Hepatic stellate cell (primary cell): Measurements from ENCODE around the gene KIAA1217.
A peak's percentile ranks its signal among the peaks of the same experiment; 100 is the strongest.

Experiments used
- DNase-seq: peaks from one replicate; pipeline ENCODE4 v3.0.0; 2011; ENCODE audit warnings: low spot score

KIAA1217 gene

DNA sequence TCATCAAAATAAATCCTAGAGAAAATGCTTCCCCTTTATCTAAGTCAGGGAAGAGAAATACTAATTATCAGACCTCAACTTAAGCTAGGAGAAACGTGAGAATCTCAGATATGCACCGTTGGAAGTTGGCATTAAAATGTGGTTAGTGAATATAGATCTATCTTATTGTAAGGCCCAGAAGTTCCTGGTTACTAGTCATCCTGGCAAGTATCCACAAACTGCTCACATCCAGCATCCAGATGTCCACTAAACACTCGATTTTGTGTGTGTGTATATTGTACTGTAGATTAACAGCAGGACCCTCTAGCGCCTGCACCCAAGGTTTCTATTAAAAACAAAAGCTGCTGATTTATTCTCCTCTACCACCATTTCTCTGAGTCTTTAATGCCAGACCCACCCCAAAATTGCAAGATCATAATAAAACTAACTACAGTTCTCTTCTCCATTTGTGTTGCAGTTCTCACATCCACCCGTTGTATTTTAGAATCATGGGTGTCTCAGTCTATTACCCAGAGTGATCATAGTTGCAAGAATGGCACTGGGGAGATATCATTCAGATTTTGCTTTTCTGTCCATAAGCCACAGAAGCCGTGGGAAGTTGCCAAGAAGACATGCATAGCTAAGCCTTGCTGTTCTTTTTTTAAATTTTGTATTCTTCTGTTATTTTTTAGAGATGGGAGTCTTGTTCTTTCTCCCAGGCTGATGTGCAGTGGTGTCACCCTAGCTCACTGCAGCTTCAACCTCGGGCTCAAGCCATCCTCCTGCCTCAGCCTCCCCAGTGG, 165.4 kb downstream of the KIAA1217 start:
- DNase-seq = no peak

DNA sequence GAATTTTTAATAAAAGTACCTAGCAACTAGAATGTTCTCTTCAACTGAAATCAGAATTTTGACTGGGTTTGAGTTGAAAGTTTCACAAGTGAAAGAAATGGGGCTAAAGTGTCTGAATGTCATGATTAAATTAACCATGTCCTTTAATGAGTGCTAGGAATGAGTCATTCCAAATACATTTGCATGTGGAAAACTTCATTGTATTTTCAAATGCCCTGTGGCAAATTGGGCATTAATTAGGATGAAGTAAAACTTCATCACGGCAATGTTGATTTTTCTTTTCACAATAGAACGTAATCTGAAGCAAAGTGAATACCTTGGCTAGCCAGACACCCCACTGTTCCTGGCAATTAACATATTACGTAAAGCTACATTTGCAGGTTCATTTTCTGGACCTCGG, 166.6 kb downstream of the KIAA1217 start:
- no peak for DNase-seq

DNA sequence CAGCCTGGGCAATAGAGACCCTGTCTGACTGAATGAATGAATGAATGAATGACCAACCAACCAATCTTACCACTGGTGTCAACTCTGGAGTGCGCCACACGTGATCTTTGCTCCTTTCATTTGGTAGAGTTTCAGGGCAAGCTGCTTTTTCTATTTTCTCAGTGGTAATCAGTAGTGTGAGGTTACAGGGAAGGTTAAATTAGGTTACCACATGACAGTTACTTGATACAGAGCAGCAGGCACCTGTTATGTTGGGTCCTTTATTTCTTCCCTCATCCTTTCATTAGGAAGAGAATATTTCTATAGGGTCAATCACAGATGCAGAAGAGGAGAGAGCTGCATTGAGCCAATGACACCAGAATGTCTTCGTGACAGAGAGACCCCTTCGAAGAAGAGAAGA, 167.8 kb downstream of the KIAA1217 start:
- DNase-seq = no peak

DNA sequence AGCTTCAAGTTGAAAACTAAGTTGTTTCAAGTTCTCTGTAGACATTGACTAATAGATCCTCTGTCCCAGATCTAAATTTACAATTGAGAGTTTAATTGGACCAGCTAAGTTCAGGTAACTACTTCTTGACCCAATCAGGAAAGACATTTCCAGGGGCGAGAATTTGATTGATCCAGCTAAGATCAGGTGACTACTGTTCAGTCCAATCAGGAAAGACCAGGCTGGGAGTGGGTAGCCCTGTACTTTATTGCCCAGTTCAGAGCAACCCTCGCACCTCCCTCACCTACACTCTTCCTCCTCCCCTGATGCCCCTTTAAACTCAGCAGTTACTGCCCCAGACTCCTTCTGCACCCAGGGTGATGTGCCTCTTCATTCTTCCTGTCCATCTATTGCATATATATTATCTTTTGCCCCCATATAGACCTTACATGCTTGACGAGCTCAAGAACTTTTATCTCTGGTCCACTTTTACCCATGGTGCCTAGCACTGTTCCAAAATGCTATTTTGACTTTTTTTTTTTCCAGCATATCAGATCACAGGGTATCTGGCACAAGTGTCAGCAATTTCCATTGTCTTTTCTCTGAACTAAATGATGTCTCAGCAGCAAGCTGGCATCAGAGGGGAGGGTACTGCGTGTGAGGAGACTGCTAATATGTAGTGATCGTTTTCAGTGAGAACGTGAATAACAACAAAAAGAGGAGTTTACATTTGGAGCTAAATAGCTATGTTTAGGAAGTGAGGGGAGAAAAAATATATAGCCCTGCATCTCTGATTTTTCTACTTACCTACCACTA, 169.4 kb downstream of the KIAA1217 start:
- DNase-seq = no peak

DNA sequence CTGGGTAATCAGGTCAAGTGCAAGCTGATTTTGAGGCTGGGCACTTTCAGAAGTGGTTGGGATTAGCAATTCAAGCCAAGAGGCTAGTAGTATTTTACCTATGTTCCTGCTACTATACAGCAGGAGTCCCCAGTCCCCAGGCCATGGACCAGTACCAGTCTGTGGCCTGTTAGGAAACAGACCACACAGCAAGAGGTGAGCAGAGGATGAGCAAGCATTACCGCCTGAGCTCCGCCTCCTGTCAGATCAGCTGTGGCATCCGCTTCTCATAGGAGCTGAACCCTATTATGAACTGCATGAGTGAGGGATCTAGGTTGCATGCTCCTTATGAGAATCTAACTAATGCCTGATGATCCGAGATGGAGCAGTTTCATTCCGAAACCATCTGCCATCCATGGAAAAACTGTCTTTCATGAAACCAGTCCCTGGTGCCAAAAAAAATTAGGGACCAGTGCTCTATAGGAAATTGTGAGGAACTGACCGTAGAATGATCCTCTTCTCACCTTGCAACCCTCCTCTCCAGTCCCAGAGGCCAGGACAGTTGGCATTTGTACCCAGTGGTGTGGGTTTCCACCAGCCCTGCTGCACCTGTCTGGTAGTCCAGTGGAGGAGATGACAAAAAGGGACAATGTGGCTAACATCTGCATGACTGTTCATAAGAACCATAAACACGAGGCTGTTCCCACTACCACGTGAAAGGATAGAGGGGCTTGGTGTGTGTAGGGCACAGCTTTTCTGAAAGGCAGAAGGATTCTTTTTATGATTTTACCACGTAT, 172.5 kb downstream of the KIAA1217 start:
- no peak for DNase-seq

DNA sequence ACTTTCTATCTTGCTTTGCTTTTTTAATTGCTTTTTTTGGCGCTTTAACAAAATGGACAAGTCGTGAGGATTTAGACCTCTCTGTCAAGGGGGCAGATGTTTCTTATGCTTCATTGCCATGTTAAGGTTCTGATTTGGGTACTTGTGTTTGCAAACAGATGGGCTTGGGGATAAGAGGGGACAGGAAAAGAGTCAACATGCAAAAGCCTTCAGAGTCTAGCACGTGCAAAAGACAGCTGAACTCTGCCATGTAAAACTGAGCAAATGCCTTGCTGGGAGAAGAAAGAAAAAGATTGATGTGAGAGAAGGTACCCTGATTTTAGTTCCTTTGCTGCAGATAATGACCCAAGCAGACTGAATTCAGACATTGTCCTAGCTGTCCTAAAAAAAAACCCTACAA, 173.1 kb downstream of the KIAA1217 start:
- no peak for DNase-seq

DNA sequence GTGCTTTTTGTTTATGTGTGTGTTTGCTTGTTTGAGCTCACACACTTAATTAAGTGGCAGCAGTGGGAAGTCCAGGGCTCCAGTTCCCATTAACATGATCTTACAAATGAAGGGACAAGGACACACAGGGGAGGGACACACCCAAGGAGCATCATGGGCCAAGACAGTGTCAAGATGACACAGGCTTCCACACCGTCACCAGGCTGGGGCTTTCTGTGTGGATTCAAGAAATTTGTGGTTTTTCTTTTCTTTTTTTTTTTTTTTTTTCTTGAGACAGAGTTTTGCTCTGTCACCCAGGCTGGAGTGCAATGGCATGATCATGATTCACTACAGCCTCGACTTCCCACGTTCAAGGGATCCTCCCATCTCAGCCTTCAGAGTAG, 173.6 kb downstream of the KIAA1217 start:
- no peak for DNase-seq

DNA sequence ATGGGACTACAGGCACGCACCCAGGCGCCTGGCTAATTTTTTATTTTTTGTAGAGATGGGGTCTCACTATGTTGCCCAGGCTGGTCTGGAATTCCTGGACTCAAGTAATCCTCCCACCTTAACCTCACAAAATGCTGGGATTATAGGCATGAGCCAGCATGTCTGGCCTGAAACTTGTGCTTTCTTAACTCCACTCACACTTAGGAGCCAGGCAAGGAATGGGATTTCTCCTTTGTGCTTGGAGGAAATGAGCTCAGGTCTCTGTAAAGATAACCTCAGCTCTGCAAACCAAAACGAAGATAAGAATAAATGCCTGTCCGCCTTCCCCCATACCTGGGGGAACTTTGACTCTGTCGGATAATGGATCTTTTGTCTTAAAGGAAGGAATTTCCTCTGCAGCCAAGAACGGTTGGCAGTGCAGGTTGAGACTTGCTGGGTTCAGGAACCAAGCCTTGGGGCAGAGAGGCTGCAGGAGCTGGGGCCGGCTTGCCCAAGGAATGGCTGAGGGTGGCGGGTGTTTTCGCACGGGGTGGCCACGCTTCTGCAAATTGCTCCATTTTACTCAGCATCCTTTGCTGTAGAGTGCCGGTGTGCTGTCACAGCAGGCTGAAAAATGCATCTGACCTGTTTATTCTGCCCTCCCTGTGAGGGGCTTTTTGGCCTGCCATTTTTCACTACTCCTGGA, 174.2 kb downstream of the KIAA1217 start:
- DNase-seq = no peak

DNA sequence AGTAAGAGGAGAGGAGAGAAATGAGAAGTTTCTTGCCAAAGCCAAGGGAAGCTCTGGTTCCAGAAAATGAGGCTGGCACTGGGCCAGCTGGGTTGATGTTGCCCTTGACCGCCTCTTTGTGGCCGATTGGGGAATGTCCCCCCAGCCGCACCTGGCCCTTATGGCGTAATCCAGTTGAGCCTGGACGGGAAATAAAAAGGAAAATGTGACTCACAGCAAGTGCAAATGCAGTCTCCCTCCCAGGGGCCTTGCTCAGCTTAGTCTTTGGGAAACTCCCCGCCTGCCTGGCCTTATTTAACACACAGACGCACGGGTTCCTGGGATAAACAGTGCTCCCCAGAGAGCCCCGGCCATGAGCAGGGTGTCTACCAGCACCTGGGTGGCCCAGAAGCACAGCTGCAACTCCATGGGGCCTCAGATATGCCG, 174.8 kb downstream of the KIAA1217 start:
- peak; percentile 73 for DNase-seq

DNA sequence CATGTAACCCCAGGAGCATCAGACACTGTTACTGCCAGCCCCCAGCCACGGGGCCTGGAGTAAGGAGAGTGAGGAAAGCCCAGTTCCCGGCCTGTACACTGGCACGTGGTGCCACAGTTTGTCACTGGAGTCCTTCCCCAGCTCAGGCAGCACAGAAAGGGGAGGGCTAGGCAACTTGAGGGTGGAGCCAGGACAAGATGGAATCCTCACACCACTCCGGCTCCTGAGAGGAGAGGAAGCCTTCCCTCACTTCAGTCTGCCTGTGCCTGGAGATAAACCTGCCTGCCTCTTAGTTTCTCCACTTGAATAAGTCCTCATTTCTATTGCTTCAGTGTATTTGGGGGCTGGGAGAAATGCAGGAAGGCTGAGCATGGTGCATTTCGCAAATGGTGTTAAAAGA, 176.0 kb downstream of the KIAA1217 start:
- no peak for DNase-seq

DNA sequence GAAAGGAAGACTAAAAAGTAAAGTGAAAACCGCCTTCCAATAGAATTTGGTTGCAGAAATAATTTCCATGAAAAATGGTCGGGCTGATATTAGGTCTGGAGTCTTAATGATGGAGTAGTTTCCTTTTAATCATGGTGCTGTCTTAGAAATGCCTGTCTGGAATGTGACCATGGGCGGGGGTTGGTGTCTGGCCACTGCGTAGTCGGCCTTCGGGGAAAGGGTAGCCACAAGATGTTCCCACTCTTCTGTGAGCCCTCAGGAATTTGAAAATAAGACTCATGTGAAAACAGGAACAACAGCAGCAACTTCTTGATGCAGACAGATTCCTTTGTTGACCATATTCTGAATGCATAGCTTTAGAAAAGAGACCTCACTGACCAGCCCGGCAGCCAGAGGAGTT, 176.8 kb downstream of the KIAA1217 start:
- DNase-seq = no peak

DNA sequence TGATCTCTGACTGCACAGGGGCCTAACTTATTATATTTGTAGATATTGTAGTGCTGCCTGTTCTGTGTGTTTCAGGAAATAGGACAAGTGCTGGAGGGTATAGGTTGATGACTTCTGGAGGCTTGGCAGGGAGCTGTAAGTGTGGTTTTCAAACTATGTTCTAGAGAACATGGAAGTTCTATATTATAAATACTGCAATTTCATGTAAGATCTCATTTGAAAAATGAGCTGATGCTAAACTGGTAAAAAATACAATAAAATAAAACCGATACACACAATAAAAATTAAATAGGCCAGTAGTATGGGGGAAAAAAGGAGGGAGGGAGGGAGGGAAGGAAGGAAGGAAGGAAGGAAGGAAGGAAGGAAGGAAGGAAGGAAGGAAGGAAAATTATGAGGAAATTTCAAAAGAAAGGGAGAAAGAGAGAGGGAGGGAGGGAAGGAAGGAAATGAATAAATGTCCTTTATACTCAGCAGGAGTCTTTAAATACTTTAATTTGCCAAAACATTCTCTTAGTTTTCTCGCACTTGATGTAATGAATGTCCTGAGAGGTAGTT, 181.3 kb downstream of the KIAA1217 start:
- DNase-seq = no peak

DNA sequence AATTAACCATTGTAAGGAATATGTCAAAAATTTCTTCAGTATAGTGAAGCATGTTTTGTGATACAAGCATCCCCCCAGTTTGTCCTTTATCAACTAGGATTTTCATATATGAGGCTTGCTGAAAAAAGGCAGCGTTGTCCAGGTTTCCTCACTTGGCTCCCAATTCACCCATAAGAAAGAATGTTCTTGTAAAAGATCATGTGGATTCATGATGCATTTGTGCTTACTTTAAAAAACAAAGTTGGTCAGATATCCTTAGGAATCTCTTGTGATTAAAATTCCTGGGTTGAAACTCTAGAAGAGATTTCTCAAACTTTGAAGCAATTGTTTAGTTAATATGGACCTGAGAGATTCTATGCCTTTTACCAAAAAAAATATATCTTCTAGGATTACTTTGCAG, 181.8 kb downstream of the KIAA1217 start:
- DNase-seq = no peak

DNA sequence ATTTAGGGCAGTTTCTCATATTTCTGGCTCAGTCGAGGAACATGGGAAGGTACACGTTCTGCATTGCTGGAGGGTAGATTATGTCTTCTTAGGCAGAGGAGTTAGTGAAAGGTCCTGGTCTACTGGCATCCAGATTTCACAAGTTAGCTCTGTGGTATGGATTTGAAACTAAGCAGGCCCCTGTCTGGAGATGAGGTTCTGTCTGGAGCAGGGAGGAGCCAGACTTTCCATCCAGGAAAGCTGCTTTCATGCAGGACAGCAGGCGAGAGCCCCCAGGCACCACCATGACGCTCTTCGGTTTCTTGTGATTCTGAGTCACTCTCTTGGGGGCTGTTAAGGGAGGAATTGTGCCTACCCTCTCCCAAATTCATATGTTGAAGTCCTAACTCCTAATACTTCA, 184.3 kb downstream of the KIAA1217 start:
- no peak for DNase-seq

DNA sequence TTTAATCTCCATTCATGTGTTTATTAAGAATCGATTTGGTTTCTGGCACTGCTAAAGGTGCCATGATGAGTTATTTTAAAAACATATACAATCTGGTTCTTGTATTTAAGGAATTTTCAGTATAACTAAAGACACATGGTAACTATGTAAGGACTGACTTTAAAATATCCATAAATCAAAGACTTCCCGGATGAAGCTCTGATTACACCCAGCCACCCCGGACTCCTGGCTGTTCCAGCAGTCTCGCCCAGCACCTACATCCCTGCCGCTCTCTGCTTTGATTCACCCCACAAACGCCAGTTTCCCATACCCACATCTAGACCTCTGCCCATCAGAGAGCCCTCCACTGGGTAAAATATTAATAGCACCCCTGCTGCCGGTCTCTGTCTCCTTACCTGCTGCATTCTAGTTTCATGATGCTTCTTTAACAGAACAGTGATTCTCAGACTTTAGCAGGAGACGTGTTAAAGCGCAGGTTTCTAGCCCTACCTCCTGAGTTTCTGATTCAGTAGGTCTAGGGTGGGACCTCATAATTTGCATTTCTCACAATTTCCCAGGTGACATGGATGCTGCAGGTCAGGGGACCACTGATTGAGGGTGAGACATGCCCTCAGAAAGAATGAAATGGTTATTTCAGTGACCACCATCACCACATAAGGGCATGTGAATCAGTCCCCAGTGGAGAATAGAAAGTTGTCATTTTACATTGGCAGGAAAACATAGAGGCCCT, 185.7 kb downstream of the KIAA1217 start:
- DNase-seq = no peak

DNA sequence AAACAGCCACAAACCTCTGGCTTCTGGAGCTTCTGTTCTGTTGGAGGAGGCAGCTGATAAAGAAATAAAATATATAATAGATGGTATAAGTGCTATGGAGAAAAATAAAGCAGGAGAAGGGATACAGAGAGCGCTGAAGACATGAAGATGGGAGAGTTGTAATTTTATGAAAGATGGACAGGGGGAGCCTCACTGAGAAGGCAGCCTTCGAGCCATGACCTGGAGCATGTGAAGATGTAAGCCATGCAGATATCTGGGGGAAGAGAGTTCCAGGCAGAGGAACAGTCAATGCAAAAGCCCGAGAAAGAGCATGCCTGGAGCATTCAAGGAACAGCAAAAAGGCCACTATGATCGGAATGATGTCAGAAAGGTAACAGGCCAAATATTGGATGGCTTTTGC, 187.5 kb downstream of the KIAA1217 start:
- no peak for DNase-seq

DNA sequence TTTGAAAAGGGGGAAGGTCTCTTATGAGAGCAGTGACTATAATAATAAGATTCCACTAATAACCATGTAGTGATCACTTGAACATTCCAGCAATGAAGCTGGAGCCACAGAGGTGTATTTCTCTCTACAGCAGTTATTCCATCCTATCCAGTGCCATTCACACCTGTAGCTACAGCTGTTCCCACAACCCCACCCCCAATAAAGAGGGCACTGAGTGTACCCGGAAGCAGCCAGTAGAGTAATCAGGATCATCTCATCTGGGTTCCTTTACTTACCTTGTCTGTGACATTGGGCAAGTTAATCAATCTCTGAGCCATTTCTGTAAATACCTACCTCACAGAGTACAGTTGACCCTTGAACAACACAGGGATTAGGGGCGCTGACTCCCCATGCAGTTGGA, 188.7 kb downstream of the KIAA1217 start:
- no peak for DNase-seq

DNA sequence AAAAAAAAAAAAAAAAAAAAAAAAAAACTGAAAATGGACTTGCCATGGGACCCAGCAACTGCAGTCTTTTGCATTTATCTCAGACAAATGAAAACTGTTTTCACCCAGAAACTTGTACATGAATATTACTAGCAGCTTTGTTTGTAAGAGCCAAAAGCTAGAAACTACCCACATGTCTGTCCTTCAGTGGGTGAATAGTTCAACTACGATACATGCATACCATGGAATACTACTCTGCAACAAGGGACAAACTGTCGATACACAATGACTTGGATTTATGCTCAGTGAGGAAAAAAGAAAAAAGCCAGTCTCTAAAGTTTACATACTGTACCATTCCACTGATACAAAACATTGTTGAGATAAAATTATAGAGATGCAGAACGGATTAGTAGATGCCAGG, 195.6 kb downstream of the KIAA1217 start:
- DNase-seq = no peak

DNA sequence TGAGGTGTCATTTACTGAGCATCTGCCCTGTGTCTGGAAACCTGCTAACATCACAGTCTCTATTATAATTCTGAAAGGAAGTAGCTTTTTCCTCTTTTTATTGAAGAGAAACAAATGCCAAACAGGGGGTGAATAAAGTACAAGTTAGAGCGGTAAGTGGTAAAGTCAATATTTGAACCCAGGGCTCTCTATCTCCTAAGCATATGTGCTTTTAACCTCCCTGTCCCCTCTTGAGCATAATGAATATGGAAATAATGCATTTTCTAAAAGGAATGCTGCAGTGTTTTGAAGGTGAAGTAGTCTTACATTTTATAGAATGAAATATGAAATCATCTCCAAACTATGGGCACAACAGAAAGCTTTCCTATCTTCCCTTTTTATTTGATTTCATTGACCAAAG, 196.7 kb downstream of the KIAA1217 start:
- no peak for DNase-seq

DNA sequence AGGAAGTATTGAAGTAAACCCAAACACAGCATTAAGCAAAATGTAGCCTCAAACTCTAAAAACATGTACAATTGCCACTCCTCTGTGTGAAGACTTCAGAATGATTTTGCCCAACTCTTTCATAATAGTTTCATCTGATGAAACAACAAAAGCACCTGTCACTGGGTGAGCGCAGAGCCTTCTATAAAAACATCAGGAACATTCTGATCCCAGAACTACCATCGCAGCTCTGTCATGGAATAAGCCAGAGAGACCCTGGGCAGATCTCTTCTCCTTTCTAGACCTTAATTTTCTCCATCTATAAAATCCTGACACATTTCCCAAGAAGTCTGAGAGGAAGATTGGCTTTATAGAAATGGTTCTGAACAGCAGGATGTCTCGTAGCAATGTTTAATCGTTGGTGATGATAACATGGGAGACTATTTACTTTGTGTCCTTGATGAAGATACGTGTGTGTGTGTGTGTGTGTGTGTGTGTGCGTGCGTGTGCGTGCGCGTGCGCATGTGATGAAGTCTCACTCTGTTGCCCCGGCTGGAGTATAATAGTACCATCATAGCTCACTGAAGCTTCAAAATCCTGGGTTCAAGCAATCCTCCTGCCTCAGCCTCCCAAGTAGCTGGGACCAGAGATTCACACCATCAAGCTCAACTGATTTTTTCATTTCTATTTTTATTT, 198.0 kb downstream of the KIAA1217 start:
- no peak for DNase-seq

DNA sequence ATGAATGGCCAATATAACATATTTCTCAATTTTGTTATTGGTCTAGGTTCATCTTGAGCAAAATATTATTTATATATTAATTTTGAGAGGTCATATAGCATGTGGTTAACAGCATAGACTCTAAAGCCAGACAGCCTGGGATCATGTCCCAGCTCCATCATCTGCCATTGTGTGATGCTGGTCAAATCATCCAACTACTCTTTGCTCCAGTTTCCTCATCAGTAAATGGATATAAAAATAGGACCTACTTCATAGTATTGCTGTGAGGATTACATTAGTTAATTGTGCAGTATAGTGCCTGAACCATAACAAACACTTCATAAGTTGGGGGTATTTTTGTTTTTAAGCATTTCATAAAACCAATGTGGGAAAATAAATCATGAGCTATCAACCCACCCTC, 199.0 kb downstream of the KIAA1217 start:
- DNase-seq = no peak
